Adrenal gland (tissue), 5 donors: ENCODE measurements around the gene RGS6.

Source experiments
- CTCF ChIP-seq, 6 experiments: fragments of 450-650 bp in 4 of 6; fragments of 200-600 bp in 2 of 6; sonication (generic) in 1 of 6; IDR thresholded peaks; 1 replicate in 5 of 6; 2 replicates in 1 of 6; pipeline versions ENCODE4 v1.5.1 to v1.8.0; 2016 to 2021; ENCODE audit warnings: antibody characterized with exemption in 6 of 6, mild to moderate bottlenecking in 2 of 6, moderate library complexity in 1 of 6
- POLR2A ChIP-seq, 2 donors: fragments of 450-650 bp; IDR thresholded peaks; one replicate each; pipeline ENCODE4 v1.6.1; 2017; ENCODE audit warnings: antibody characterized with exemption in 2 of 2, mild to moderate bottlenecking in 2 of 2, moderate library complexity in 1 of 2
- donor health status: DM: no; HTN: no; CAD: no.

- TF ChIP-seq CTCF (IDR thresholded peaks at IDR 0.05) (no peak), POLR2A (IDR thresholded peaks at IDR 0.05) (no peak)
Observed at GRCh38 chr14:72256055-72256454, 323.8 kb downstream of the RGS6 start.
